Measurements from ENCODE around the gene TSC2.

DNA sequence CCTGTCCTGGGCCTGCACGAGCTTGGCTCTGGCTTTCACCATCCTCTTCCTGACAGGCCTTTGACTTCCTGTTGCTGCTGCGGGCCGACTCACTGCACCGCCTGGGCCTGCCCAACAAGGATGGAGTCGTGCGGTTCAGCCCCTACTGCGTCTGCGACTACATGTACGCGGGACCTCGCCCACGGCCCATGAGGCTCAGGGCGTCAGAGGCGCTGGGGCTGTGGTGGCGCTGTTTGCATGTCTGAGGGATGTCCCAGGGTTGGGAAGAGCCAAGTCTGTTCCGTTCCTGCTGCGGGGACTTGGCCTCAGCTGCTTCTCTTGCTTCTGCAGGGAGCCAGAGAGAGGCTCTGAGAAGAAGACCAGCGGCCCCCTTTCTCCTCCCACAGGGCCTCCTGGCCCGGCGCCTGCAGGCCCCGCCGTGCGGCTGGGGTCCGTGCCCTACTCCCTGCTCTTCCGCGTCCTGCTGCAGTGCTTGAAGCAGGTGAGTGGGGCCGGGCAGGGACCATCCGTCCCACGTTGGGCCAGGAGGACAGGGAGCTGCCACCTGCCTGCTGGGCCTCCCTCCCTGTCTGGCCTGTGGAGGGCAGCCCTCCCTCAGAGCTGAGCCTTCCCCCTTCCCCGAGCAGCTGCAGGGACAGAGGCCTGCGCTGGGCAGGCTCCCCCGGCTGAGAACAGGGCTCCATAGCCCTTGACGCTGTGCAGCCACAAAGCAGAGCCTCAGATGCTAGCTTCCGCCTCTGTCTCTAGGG lies 23.8 kb downstream of the TSC2 start:
- TF ChIP-seq TAF1 (IDR thresholded peaks at IDR 0.05; ENCODE audit: low read depth), result no peak
- TF ChIP-seq, protein P1, sequence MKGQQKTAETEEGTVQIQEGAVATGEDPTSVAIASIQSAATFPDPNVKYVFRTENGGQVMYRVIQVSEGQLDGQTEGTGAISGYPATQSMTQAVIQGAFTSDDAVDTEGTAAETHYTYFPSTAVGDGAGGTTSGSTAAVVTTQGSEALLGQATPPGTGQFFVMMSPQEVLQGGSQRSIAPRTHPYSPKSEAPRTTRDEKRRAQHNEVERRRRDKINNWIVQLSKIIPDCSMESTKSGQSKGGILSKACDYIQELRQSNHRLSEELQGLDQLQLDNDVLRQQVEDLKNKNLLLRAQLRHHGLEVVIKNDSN (IDR thresholded peaks at IDR 0.05), result no peak
- TF ChIP-seq, protein P2, sequence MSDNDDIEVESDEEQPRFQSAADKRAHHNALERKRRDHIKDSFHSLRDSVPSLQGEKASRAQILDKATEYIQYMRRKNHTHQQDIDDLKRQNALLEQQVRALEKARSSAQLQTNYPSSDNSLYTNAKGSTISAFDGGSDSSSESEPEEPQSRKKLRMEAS (IDR thresholded peaks at IDR 0.05), result no peak
- TF ChIP-seq YY1 (IDR thresholded peaks at IDR 0.05; ENCODE audit: low read depth), result no peak
- TF ChIP-seq RAD21 (IDR thresholded peaks at IDR 0.05; ENCODE audit: low read depth), result no peak; the same call in 1 of the 2 replicates
- TF ChIP-seq TEAD4 (IDR thresholded peaks at IDR 0.05), result no peak
- TF ChIP-seq CEBPB (IDR thresholded peaks at IDR 0.05), result no peak
- TF ChIP-seq CREB1 (IDR thresholded peaks at IDR 0.05; ENCODE audit: low read depth), result no peak
- TF ChIP-seq, protein P3, sequence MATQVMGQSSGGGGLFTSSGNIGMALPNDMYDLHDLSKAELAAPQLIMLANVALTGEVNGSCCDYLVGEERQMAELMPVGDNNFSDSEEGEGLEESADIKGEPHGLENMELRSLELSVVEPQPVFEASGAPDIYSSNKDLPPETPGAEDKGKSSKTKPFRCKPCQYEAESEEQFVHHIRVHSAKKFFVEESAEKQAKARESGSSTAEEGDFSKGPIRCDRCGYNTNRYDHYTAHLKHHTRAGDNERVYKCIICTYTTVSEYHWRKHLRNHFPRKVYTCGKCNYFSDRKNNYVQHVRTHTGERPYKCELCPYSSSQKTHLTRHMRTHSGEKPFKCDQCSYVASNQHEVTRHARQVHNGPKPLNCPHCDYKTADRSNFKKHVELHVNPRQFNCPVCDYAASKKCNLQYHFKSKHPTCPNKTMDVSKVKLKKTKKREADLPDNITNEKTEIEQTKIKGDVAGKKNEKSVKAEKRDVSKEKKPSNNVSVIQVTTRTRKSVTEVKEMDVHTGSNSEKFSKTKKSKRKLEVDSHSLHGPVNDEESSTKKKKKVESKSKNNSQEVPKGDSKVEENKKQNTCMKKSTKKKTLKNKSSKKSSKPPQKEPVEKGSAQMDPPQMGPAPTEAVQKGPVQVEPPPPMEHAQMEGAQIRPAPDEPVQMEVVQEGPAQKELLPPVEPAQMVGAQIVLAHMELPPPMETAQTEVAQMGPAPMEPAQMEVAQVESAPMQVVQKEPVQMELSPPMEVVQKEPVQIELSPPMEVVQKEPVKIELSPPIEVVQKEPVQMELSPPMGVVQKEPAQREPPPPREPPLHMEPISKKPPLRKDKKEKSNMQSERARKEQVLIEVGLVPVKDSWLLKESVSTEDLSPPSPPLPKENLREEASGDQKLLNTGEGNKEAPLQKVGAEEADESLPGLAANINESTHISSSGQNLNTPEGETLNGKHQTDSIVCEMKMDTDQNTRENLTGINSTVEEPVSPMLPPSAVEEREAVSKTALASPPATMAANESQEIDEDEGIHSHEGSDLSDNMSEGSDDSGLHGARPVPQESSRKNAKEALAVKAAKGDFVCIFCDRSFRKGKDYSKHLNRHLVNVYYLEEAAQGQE (IDR thresholded peaks at IDR 0.05; ENCODE audit: low read depth), result no peak
- no peak for TF ChIP-seq EP300 (IDR thresholded peaks at IDR 0.05; ENCODE audit: borderline replicate concordance)
- TF ChIP-seq NFIC (IDR thresholded peaks at IDR 0.05), result no peak
